ENCODE data around the gene SAMD1. TPM values are rescaled to one million over a fixed set of nuclear protein-coding genes. Genes with fewer than 3 reads are reported as not detected.

Gene SAMD1
- total and polyA plus RNA-seq, 7 donors: 8.7 to 40.9 (median 15.6) TPM

- Histone ChIP-seq H3K36me3 (peaks cover 0 to 17% (median 12%) of the 10 kb centered on the region in 4 donors), H3K4me1 (peaks cover 0 to 20% (median 17%) of the 10 kb centered on the region in 4 donors), H3K4me3 (peak overlapping the region; percentile 29 to 84 (median 72)), H3K27ac (peak overlapping the region; percentile 49 to 98 (median 92)), H3K27me3 (no peaks in the 10 kb centered on the region), H3K9me3 (peaks cover 4 to 6% (median 5%) of the 10 kb centered on the region in 4 donors)
- TF ChIP-seq CTCF (IDR thresholded peaks at IDR 0.05): no peak
- no peak for TF ChIP-seq POLR2AphosphoS5 (IDR thresholded peaks at IDR 0.05)
- TF ChIP-seq EP300 (IDR thresholded peaks at IDR 0.05): no peak
- TF ChIP-seq POLR2A (IDR thresholded peaks at IDR 0.05): no peak
- no peak for DNase-seq
- intact Hi-C loops (cut with DNase I): loop anchor here (10.0 kb wide), 1 partner anchor 295 kb away; the partner anchor contains the start of gene ZSWIM4
- 16 to 22% methylated on average over 16 of the region's 16 CpGs for WGBS, 2 donors
These were observed 1.2 kb downstream of the SAMD1 start for GRCh38 chr19:14089412-14089661.

GRCh38 chr19:14088634-14089411 is 1.7 kb downstream of the SAMD1 start:
- no peak for DNase-seq
- peaks cover 0 to 20% (median 17%) of the 10 kb centered on the region in 4 donors for H3K4me1 ChIP-seq
- intact Hi-C loops (cut with DNase I): loop anchor here (10.0 kb wide), 1 partner anchor 294 kb away; the partner anchor contains the start of gene ZSWIM4
- H3K27me3 ChIP-seq: no peaks in the 10 kb centered on the region
- peaks cover 4 to 6% (median 5%) of the 10 kb centered on the region in 4 donors for H3K9me3 ChIP-seq
- H3K27ac ChIP-seq: peak overlapping the region; percentile 49 to 98 (median 92)
- H3K36me3 ChIP-seq: peaks cover 0 to 17% (median 12%) of the 10 kb centered on the region in 4 donors
- TF ChIP-seq CTCF (IDR thresholded peaks at IDR 0.05) (no peak), POLR2A (IDR thresholded peaks at IDR 0.05) (no peak), EP300 (IDR thresholded peaks at IDR 0.05) (no peak), POLR2AphosphoS5 (IDR thresholded peaks at IDR 0.05) (no peak)
- 87 to 91% methylated on average over 30 of the region's 30 CpGs for WGBS, 2 donors
- H3K4me3 ChIP-seq: peak overlapping the region; percentile 29 to 84 (median 72)

- H3K4me3 ChIP-seq: no peak overlapping the region
- intact Hi-C loops (cut with DNase I): loop anchor here (10.0 kb wide), 1 partner anchor 291 kb away; the partner anchor contains the start of gene ZSWIM4
- TF ChIP-seq POLR2A (IDR thresholded peaks at IDR 0.05): no peak
- TF ChIP-seq CTCF (IDR thresholded peaks at IDR 0.05): no peak
- TF ChIP-seq EP300 (IDR thresholded peaks at IDR 0.05): no peak
- no peak for TF ChIP-seq POLR2AphosphoS5 (IDR thresholded peaks at IDR 0.05)
- DNase-seq: no peak
- WGBS, 2 donors: 76 to 78% methylated on average over 5 of the region's 5 CpGs
- H3K4me1 ChIP-seq: peaks cover 0 to 21% (median 19%) of the 10 kb centered on the region in 4 donors
- peaks cover 0 to 17% (median 12%) of the 10 kb centered on the region in 4 donors for H3K36me3 ChIP-seq
- no peaks in the 10 kb centered on the region for H3K9me3 ChIP-seq
- no peak overlapping the region for H3K27ac ChIP-seq
- no peaks in the 10 kb centered on the region for H3K27me3 ChIP-seq
These were observed 4.5 kb downstream of the SAMD1 start for GRCh38 chr19:14086098-14086497.

GRCh38 chr19:14085309-14085995 is 5.1 kb downstream of the SAMD1 start, which contains the start of gene C19orf67:
Gene C19orf67 (minus strand): TSS chr19:14085783. CDS start chr19:14085627, 156 bp downstream.
- H3K27me3 ChIP-seq: no peaks in the 10 kb centered on the region
- TF ChIP-seq POLR2AphosphoS5 (IDR thresholded peaks at IDR 0.05): no peak
- no peak for TF ChIP-seq EP300 (IDR thresholded peaks at IDR 0.05)
- no peak for TF ChIP-seq POLR2A (IDR thresholded peaks at IDR 0.05)
- TF ChIP-seq CTCF (IDR thresholded peaks at IDR 0.05): no peak
- DNase-seq: no peak
- H3K9me3 ChIP-seq: no peaks in the 10 kb centered on the region
- H3K4me1 ChIP-seq: peaks cover 0 to 25% (median 23%) of the 10 kb centered on the region in 4 donors
- H3K4me3 ChIP-seq: no peak within 1 kb of the TSS
- WGBS, 2 donors: 47 to 71% methylated on average over 54 of the region's 54 CpGs
- H3K27ac ChIP-seq: no peak within 1 kb of the TSS
- peaks cover 0 to 17% (median 12%) of the 10 kb centered on the region in 4 donors for H3K36me3 ChIP-seq
- intact Hi-C loops (cut with DNase I): loop anchor here (10.0 kb wide), 1 partner anchor 291 kb away; the partner anchor contains the start of gene ZSWIM4

Measured in sigmoid colon (tissue), 7 donors.